ENCODE results near the gene POLR1E.

Gene POLR1E

GRCh38 chr9:37485389-37486255 lies at the start of gene POLR1E:
POLR1E (plus strand) TSS chr9:37485948; CDS start chr9:37486048, 100 bp downstream.
- DNase-seq (ENCODE audit: low read depth): peak; percentile 87

- DNase-seq (ENCODE audit: low read depth): no peak
Observed at GRCh38 chr9:37436540-37436939, 49.2 kb upstream of the POLR1E start.

GRCh38 chr9:37437010-37437409 lies 48.7 kb upstream of the POLR1E start:
- no peak for DNase-seq (ENCODE audit: low read depth)

- no peak for DNase-seq (ENCODE audit: low read depth)
Observed at GRCh38 chr9:37437621-37438020, 48.1 kb upstream of the POLR1E start.

GRCh38 chr9:37438359-37438758 lies 47.4 kb upstream of the POLR1E start:
- DNase-seq (ENCODE audit: low read depth): no peak

- DNase-seq (ENCODE audit: low read depth): no peak
Observed at GRCh38 chr9:37441776-37442370, 43.9 kb upstream of the POLR1E start.

- no peak for DNase-seq (ENCODE audit: low read depth)
Observed at GRCh38 chr9:37442556-37442955, 43.2 kb upstream of the POLR1E start.

GRCh38 chr9:37443566-37443965 lies 42.2 kb upstream of the POLR1E start:
- DNase-seq (ENCODE audit: low read depth): no peak

- DNase-seq (ENCODE audit: low read depth): no peak
Observed at GRCh38 chr9:37444890-37445289, 40.9 kb upstream of the POLR1E start.

- no peak for DNase-seq (ENCODE audit: low read depth)
Observed at GRCh38 chr9:37445832-37446231, 39.9 kb upstream of the POLR1E start.

GRCh38 chr9:37446401-37446800 lies 39.3 kb upstream of the POLR1E start:
- no peak for DNase-seq (ENCODE audit: low read depth)

- DNase-seq (ENCODE audit: low read depth): no peak
Observed at GRCh38 chr9:37447111-37447510, 38.6 kb upstream of the POLR1E start.

GRCh38 chr9:37449862-37450632 lies 35.7 kb upstream of the POLR1E start:
- DNase-seq (ENCODE audit: low read depth): no peak

- DNase-seq (ENCODE audit: low read depth): no peak
Observed at GRCh38 chr9:37451628-37452027, 34.1 kb upstream of the POLR1E start.

GRCh38 chr9:37452611-37453010 lies 33.1 kb upstream of the POLR1E start:
- DNase-seq (ENCODE audit: low read depth): no peak

GRCh38 chr9:37453827-37454226 lies 31.9 kb upstream of the POLR1E start:
- no peak for DNase-seq (ENCODE audit: low read depth)

GRCh38 chr9:37454238-37454637 lies 31.5 kb upstream of the POLR1E start:
- DNase-seq (ENCODE audit: low read depth): no peak

GRCh38 chr9:37455884-37456647 lies 29.7 kb upstream of the POLR1E start:
- DNase-seq (ENCODE audit: low read depth): no peak

GRCh38 chr9:37456817-37457216 lies 28.9 kb upstream of the POLR1E start:
- DNase-seq (ENCODE audit: low read depth): no peak

GRCh38 chr9:37464006-37464405 lies 21.7 kb upstream of the POLR1E start:
- DNase-seq (ENCODE audit: low read depth): no peak

- no peak for DNase-seq (ENCODE audit: low read depth)
Observed at GRCh38 chr9:37464426-37465248, 21.1 kb upstream of the POLR1E start.
